ENCODE results near the gene C1QL1.

DNA sequence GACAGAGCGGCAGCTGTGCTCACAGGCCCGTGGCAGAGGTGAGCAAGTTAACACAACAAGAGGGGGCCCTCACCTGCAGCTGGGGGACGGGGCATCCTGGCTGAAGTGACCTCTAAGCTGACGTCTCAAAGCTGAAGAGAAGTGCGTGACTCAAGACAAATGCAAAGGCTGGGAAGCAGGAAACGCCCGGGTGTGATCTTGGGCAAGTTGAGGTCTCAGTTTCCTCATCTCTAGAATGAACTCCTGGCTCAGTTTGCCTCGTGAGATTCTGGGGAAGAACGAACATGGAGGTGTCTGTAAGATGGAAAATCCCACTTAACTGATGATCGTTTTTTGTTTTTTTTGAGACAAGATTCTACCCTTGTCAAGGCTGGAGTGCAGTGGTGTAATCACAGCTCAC is 40.1 kb upstream of the C1QL1 start:
- TF ChIP-seq POLR2A (IDR thresholded peaks at IDR 0.05): no peak
- TF ChIP-seq, protein P1, sequence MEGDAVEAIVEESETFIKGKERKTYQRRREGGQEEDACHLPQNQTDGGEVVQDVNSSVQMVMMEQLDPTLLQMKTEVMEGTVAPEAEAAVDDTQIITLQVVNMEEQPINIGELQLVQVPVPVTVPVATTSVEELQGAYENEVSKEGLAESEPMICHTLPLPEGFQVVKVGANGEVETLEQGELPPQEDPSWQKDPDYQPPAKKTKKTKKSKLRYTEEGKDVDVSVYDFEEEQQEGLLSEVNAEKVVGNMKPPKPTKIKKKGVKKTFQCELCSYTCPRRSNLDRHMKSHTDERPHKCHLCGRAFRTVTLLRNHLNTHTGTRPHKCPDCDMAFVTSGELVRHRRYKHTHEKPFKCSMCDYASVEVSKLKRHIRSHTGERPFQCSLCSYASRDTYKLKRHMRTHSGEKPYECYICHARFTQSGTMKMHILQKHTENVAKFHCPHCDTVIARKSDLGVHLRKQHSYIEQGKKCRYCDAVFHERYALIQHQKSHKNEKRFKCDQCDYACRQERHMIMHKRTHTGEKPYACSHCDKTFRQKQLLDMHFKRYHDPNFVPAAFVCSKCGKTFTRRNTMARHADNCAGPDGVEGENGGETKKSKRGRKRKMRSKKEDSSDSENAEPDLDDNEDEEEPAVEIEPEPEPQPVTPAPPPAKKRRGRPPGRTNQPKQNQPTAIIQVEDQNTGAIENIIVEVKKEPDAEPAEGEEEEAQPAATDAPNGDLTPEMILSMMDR (IDR thresholded peaks at IDR 0.05 in 4 of 5, conservative IDR thresholded peaks at IDR 0.05 in 1 of 5): no peak

Data from gastrocnemius medialis (tissue), 4 donors.